HEK293 (cell line): ENCODE measurements around the gene PCNX3.

ENCODE experiments used
- CTCF ChIA-PET: fragments of 350-600 bp; formaldehyde crosslinking; extraction: SDS; loops from one replicate; lab custom pipeline; 2021; ENCODE audit warnings: antibody characterized with exemption; lab: Yijun Ruan, JAX
- POLR2A ChIA-PET: fragments of 300-600 bp; formaldehyde crosslinking; extraction: SDS; loops from one replicate; lab custom pipeline; 2020; ENCODE audit warnings: antibody characterized with exemption, inconsistent platforms; lab: Yijun Ruan, JAX
- H3K27ac ChIP-seq: fragments of 200-500 bp; sonication (Bioruptor generic); 2 replicates; pipeline ENCODE4 v1.5.1; 2014; ENCODE audit warnings: low read depth, low read length, control low read depth, inconsistent platforms; ENCODE audit errors: extremely low read depth
- H3K36me3 ChIP-seq, 2 experiments: fragments of 200-500 bp in 1 of 2; sonication (Bioruptor generic) in 1 of 2; 1 replicate in 1 of 2; 2 replicates in 1 of 2; pipeline ENCODE4 v1.5.1; 2014 to 2017; ENCODE audit warnings: inconsistent platforms in 2 of 2, low read length in 2 of 2; ENCODE audit not compliant: control insufficient read depth in 2 of 2, insufficient read depth in 1 of 2
- H3K4me1 ChIP-seq: fragments of 200-500 bp; sonication (Bioruptor generic); 2 replicates; pipeline ENCODE4 v1.5.1; 2014; ENCODE audit warnings: mild to moderate bottlenecking, low read length, inconsistent platforms; ENCODE audit not compliant: control insufficient read depth, insufficient read depth
- H3K4me3 ChIP-seq: 2 replicates; pipeline ENCODE4 v1.5.1; 2011; ENCODE audit warnings: low read depth, mild to moderate bottlenecking, control low read depth, low read length, moderate library complexity
- H3K9me3 ChIP-seq: fragments of 200-500 bp; sonication (Bioruptor generic); 2 replicates; pipeline ENCODE4 v1.5.1; 2014; ENCODE audit warnings: low read depth, low read length, inconsistent platforms; ENCODE audit not compliant: control insufficient read depth, insufficient read depth
- HOXA7 ChIP-seq: sonication (generic); formaldehyde crosslinking; IDR thresholded peaks from 2 replicates; pipeline ENCODE4 v1.8.1; 2022; ENCODE audit warnings: missing genetic modification reagents, borderline replicate concordance
- TCF7L2 ChIP-seq: IDR thresholded peaks from 2 replicates; pipeline ENCODE4 v1.6.1; 2011; ENCODE audit warnings: low read depth, mild to moderate bottlenecking, inconsistent platforms, low read length, moderate library complexity, borderline replicate concordance
- WT1 ChIP-seq: fragments of 450-650 bp; formaldehyde crosslinking; IDR thresholded peaks from 2 replicates; pipeline ENCODE4 v1.5.1; 2016; ENCODE audit warnings: missing biosample characterization, missing genetic modification characterization
- YY2 ChIP-seq: fragments of 450-650 bp; formaldehyde crosslinking; IDR thresholded peaks from 2 replicates; pipeline ENCODE4 v1.5.1; 2016; ENCODE audit warnings: missing biosample characterization, missing genetic modification characterization
- ZBTB17 ChIP-seq: fragments of 450-650 bp; formaldehyde crosslinking; IDR thresholded peaks from 2 replicates; pipeline ENCODE4 v1.5.1; 2016; ENCODE audit warnings: missing biosample characterization, missing genetic modification characterization
- ZIC2 ChIP-seq: fragments of 450-650 bp; formaldehyde crosslinking; IDR thresholded peaks from 2 replicates; pipeline ENCODE4 v1.5.1; 2016; ENCODE audit warnings: missing biosample characterization, missing genetic modification characterization
- ZNF10 ChIP-seq: fragments of 450-650 bp; formaldehyde crosslinking; IDR thresholded peaks from 2 replicates; pipeline ENCODE4 v1.5.1; 2017; ENCODE audit warnings: missing biosample characterization, missing genetic modification characterization
- ZNF132 ChIP-seq: fragments of 450-650 bp; formaldehyde crosslinking; IDR thresholded peaks from 2 replicates; pipeline ENCODE4 v1.5.1; 2017; ENCODE audit warnings: missing biosample characterization, missing genetic modification characterization, borderline replicate concordance
- ZNF155 ChIP-seq: fragments of 450-650 bp; formaldehyde crosslinking; IDR thresholded peaks from 2 replicates; pipeline ENCODE4 v1.5.1; 2016; ENCODE audit warnings: missing biosample characterization, missing genetic modification characterization
- ZNF19 ChIP-seq: fragments of 450-650 bp; formaldehyde crosslinking; IDR thresholded peaks from 2 replicates; pipeline ENCODE4; 2016; ENCODE audit warnings: missing biosample characterization, missing genetic modification characterization, low read depth
- ZNF211 ChIP-seq: fragments of 450-650 bp; formaldehyde crosslinking; IDR thresholded peaks from 2 replicates; pipeline ENCODE4 v1.5.1; 2016; ENCODE audit warnings: low read depth, missing biosample characterization, missing genetic modification characterization
- ZNF223 ChIP-seq: fragments of 450-650 bp; formaldehyde crosslinking; IDR thresholded peaks from 2 replicates; pipeline ENCODE4 v1.5.1; 2016; ENCODE audit warnings: missing biosample characterization, missing genetic modification characterization
- ZNF248 ChIP-seq: fragments of 450-650 bp; formaldehyde crosslinking; IDR thresholded peaks from 2 replicates; pipeline ENCODE4 v1.5.1; 2017; ENCODE audit warnings: missing biosample characterization, missing genetic modification characterization
- ZNF274 ChIP-seq, 2 experiments: fragments of 200-500 bp in 1 of 2; fragments of 450-650 bp in 1 of 2; sonication (Bioruptor generic) in 1 of 2; formaldehyde crosslinking in 1 of 2; IDR thresholded peaks; 2 replicates each; pipeline versions ENCODE4 v1.5.1 to v1.6.1; 2014 to 2016; ENCODE audit warnings: borderline replicate concordance in 1 of 2, inconsistent platforms in 1 of 2, low read length in 1 of 2, missing biosample characterization in 1 of 2, missing genetic modification characterization in 1 of 2
- ZNF394 ChIP-seq: fragments of 450-650 bp; formaldehyde crosslinking; IDR thresholded peaks from 2 replicates; pipeline ENCODE4 v1.5.1; 2016; ENCODE audit warnings: missing biosample characterization, missing genetic modification characterization, mild to moderate bottlenecking, moderate library complexity, borderline replicate concordance
- ZNF398 ChIP-seq: fragments of 450-650 bp; formaldehyde crosslinking; IDR thresholded peaks from 2 replicates; pipeline ENCODE4 v1.5.1; 2017; ENCODE audit warnings: missing biosample characterization, missing genetic modification characterization
- ZNF404 ChIP-seq: fragments of 450-650 bp; formaldehyde crosslinking; IDR thresholded peaks from 2 replicates; pipeline ENCODE4 v1.5.1; 2017; ENCODE audit warnings: missing biosample characterization, missing genetic modification characterization
- ZNF548 ChIP-seq: fragments of 450-650 bp; formaldehyde crosslinking; IDR thresholded peaks from 2 replicates; pipeline ENCODE4 v1.5.1; 2016; ENCODE audit warnings: missing biosample characterization, missing genetic modification characterization
- ZNF555 ChIP-seq: fragments of 450-650 bp; formaldehyde crosslinking; conservative IDR thresholded peaks from 2 replicates; pipeline ENCODE4 v1.5.1; 2017; ENCODE audit warnings: missing biosample characterization, mild to moderate bottlenecking, missing genetic modification characterization, inconsistent platforms
- ZNF701 ChIP-seq: fragments of 450-650 bp; formaldehyde crosslinking; IDR thresholded peaks from 2 replicates; pipeline ENCODE4 v1.5.1; 2016; ENCODE audit warnings: missing biosample characterization, missing genetic modification characterization
- ZNF747 ChIP-seq: fragments of 450-650 bp; formaldehyde crosslinking; IDR thresholded peaks from 2 replicates; pipeline ENCODE4 v1.5.1; 2016; ENCODE audit warnings: missing biosample characterization, missing genetic modification characterization
- ZNF792 ChIP-seq: fragments of 450-650 bp; formaldehyde crosslinking; IDR thresholded peaks from 2 replicates; pipeline ENCODE4 v1.5.1; 2016; ENCODE audit warnings: missing biosample characterization, missing genetic modification characterization
- ZSCAN16 ChIP-seq: fragments of 450-650 bp; formaldehyde crosslinking; IDR thresholded peaks from 2 replicates; pipeline ENCODE4 v1.5.1; 2016; ENCODE audit warnings: missing biosample characterization, missing genetic modification characterization
- TF ChIP-seq, protein P1 (sequence below): fragments of 450-650 bp; formaldehyde crosslinking; IDR thresholded peaks from 2 replicates; pipeline ENCODE4 v1.5.1; 2017; ENCODE audit warnings: missing biosample characterization, missing genetic modification characterization
- TF ChIP-seq, protein P2 (sequence below): fragments of 450-650 bp; formaldehyde crosslinking; IDR thresholded peaks from 2 replicates; pipeline ENCODE4 v1.5.1; 2016; ENCODE audit warnings: missing biosample characterization, missing genetic modification characterization, borderline replicate concordance

PCNX3 gene

DNA sequence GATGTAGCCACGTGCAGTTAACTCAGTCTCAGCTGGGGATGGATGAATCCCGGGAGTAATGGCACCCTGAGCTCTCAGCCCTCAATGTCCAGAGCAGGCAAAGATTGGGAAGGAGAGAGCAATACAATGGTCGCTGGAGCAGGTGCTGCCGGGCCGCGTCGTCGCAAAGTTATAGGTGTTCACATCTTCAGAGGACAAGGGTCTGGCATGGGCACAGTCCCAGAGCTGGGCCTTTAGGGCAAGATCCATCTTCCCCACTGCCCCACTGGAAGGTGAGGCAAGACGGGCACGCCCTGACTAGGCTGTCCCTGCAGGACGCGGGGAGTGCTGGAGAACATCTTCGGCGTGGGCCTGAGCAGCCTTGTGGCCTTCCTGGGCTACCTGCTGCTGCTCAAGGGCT, 7.6 kb downstream of the PCNX3 start:
- Histone ChIP-seq H3K9me3 (no peaks in the 10 kb centered on the region), H3K36me3 (peaks cover 0 to 95% of the 10 kb centered on the region in 2 experiments; a peak in 1 of 3 replicates), H3K4me1 (no peaks in the 10 kb centered on the region), H3K4me3 (no peak overlapping the region), H3K27ac (no peak overlapping the region)
- ChIA-PET CTCF (interaction anchor here (0.6 to 1.4 kb wide), 3 partner anchors 13 to 261 kb away, joined by 3 read pairs; partner anchors contain the start of gene FAM89B), POLR2A (interaction anchor here (0.6 to 1.8 kb wide), 4 partner anchors 10 to 98 kb away, joined by 3 to 7 read pairs (median 4); partner anchors contain the start of genes SCYL1 and SIPA1)
- TF ChIP-seq ZNF132 (tag by site-specific recombination) (no peak), ZBTB17 (tag by site-specific recombination) (no peak), ZNF394 (tag by site-specific recombination) (no peak), HOXA7 (no peak), ZNF792 (tag by site-specific recombination) (no peak), ZNF155 (no peak), ZNF701 (tag by site-specific recombination) (no peak), ZNF398 (tag by site-specific recombination) (no peak), ZNF223 (tag by site-specific recombination) (no peak), ZNF747 (tag by site-specific recombination) (no peak), ZNF248 (tag by site-specific recombination) (no peak), ZNF19 (tag by site-specific recombination) (no peak), ZNF548 (tag by site-specific recombination) (no peak), WT1 (no peak), ZNF555 (tag by site-specific recombination) (no peak), ZIC2 (no peak), YY2 (tag by site-specific recombination) (no peak), ZNF274 (IDR thresholded peaks at IDR 0.05; ENCODE audit: low read length) (no peak), ZNF274 (tag by site-specific recombination; IDR thresholded peaks at IDR 0.05; ENCODE audit: borderline replicate concordance) (no peak)
- TF ChIP-seq, protein P1, sequence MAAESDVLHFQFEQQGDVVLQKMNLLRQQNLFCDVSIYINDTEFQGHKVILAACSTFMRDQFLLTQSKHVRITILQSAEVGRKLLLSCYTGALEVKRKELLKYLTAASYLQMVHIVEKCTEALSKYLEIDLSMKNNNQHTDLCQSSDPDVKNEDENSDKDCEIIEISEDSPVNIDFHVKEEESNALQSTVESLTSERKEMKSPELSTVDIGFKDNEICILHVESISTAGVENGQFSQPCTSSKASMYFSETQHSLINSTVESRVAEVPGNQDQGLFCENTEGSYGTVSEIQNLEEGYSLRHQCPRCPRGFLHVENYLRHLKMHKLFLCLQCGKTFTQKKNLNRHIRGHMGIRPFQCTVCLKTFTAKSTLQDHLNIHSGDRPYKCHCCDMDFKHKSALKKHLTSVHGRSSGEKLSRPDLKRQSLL, result no peak
- TF ChIP-seq, protein P2, sequence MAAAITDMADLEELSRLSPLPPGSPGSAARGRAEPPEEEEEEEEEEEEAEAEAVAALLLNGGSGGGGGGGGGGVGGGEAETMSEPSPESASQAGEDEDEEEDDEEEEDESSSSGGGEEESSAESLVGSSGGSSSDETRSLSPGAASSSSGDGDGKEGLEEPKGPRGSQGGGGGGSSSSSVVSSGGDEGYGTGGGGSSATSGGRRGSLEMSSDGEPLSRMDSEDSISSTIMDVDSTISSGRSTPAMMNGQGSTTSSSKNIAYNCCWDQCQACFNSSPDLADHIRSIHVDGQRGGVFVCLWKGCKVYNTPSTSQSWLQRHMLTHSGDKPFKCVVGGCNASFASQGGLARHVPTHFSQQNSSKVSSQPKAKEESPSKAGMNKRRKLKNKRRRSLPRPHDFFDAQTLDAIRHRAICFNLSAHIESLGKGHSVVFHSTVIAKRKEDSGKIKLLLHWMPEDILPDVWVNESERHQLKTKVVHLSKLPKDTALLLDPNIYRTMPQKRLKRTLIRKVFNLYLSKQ (tag by site-specific recombination), result no peak

DNA sequence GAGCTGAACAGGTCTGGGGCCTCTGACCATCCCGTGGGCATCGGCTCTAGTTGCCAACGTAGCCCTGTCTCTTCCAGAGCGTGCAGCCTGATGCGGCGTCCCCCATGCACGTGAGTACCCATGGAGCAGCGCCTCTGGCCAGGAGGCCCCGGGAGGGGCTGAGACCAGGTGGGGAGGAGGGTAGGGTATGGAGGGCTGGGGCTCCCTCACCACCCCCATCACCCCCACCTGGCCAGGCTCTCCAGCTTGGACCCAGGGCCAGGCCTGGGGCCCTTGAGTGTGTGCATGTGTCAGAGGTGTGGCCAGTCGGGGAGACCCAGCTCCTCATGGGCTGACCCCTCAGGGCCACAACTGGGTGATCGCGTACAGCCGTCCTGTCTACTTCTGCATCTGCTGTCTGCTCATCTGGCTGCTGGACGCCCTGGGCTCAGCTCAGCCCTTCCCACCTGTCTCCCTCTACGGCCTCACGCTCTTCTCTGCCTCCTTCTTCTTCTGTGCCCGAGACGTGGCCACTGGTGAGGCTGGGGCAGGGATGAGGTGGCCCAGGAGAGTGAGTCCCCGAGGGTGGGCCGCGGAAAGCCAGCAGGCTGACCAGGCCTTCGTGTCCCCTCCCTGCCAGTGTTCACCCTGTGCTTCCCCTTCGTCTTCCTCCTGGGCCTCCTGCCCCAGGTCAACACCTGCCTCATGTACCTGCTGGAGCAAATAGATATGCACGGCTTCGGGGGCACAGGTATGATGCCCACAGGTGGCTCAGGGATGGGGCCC, 8.5 kb downstream of the PCNX3 start:
- Histone ChIP-seq H3K36me3 (peaks cover 0 to 93% of the 10 kb centered on the region in 2 experiments; a peak in 1 of 3 replicates), H3K27ac (no peak overlapping the region), H3K9me3 (no peaks in the 10 kb centered on the region), H3K4me1 (no peaks in the 10 kb centered on the region), H3K4me3 (no peak overlapping the region)
- no peak for TF ChIP-seq ZSCAN16 (tag by site-specific recombination)
- TF ChIP-seq ZNF10 (tag by site-specific recombination), result no peak
- no peak for TF ChIP-seq ZNF211 (tag by site-specific recombination)
- no peak for TF ChIP-seq ZNF701 (tag by site-specific recombination)
- no peak for TF ChIP-seq TCF7L2
- TF ChIP-seq ZNF404 (tag by site-specific recombination), result no peak
- ChIA-PET POLR2A (interaction anchor here (1.2 to 1.8 kb wide), 3 partner anchors 9 to 14 kb away, joined by 4 to 7 read pairs (median 5); partner anchors contain the start of genes PCNX3 and SIPA1), CTCF (interaction anchor here (0.6 to 1.4 kb wide), 5 partner anchors 12 to 260 kb away, joined by 3 to 4 read pairs (median 3); partner anchors contain the start of genes FAM89B and NEAT1)
